Measurements from ENCODE around the gene CSPG4.

- TF ChIP-seq ZFX (CRISPR knock-in tag; IDR thresholded peaks at IDR 0.05), result no peak
- TF ChIP-seq ATF6 (CRISPR knock-in tag; IDR thresholded peaks at IDR 0.05), result no peak
- no peak for TF ChIP-seq CTCF (IDR thresholded peaks at IDR 0.05 in 2 of 3, conservative IDR thresholded peaks at IDR 0.05 in 1 of 3; ENCODE audit: insufficient read depth in 2 of 3, low read depth in 1 of 3, low read length in 3 of 3)
- no peak for TF ChIP-seq RAD21 (CRISPR knock-in tag; conservative IDR thresholded peaks at IDR 0.05 in 1 of 2, IDR thresholded peaks at IDR 0.05 in 1 of 2)
- TF ChIP-seq, protein P1, sequence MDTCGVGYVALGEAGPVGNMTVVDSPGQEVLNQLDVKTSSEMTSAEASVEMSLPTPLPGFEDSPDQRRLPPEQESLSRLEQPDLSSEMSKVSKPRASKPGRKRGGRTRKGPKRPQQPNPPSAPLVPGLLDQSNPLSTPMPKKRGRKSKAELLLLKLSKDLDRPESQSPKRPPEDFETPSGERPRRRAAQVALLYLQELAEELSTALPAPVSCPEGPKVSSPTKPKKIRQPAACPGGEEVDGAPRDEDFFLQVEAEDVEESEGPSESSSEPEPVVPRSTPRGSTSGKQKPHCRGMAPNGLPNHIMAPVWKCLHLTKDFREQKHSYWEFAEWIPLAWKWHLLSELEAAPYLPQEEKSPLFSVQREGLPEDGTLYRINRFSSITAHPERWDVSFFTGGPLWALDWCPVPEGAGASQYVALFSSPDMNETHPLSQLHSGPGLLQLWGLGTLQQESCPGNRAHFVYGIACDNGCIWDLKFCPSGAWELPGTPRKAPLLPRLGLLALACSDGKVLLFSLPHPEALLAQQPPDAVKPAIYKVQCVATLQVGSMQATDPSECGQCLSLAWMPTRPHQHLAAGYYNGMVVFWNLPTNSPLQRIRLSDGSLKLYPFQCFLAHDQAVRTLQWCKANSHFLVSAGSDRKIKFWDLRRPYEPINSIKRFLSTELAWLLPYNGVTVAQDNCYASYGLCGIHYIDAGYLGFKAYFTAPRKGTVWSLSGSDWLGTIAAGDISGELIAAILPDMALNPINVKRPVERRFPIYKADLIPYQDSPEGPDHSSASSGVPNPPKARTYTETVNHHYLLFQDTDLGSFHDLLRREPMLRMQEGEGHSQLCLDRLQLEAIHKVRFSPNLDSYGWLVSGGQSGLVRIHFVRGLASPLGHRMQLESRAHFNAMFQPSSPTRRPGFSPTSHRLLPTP (IDR thresholded peaks at IDR 0.05; ENCODE audit: borderline replicate concordance, extremely low read depth, insufficient read length), result no peak
- TF ChIP-seq ATF7 (IDR thresholded peaks at IDR 0.05), result no peak
- TF ChIP-seq TEAD2 (tag; IDR thresholded peaks at IDR 0.05), result no peak
- no peak for TF ChIP-seq HDAC6 (IDR thresholded peaks at IDR 0.05; ENCODE audit: low read depth, low read length)
- TF ChIP-seq ETV6 (IDR thresholded peaks at IDR 0.05; ENCODE audit: borderline replicate concordance in 1 of 2, low read depth in 2 of 2, low read length in 1 of 2), result no peak
- TF ChIP-seq ETV6 (CRISPR knock-in tag; IDR thresholded peaks at IDR 0.05; ENCODE audit: borderline replicate concordance), result no peak
- TF ChIP-seq FOXP1 (CRISPR knock-in tag; IDR thresholded peaks at IDR 0.05), result no peak
- no peak for TF ChIP-seq ELF4 (CRISPR knock-in tag; IDR thresholded peaks at IDR 0.05)
- TF ChIP-seq MAFG (tag; conservative IDR thresholded peaks at IDR 0.05), result no peak
Measured at GRCh38 chr15:75669879-75670212, 42.8 kb downstream of the CSPG4 start.
